ENCODE measurements around the gene NMT2.
"Not testable (repeated sequence)": the region's sequence is repeated elsewhere in the genome, so short reads cannot be mapped to it uniquely, and the experiment has no call there.

Gene NMT2

GRCh38 chr10:15168291-15168785, at the start of gene NMT2:
TSS of gene NMT2 (minus strand) at chr10:15168693. CDS start at chr10:15168612, 81 bp downstream.
- DNase-seq: peak; percentile 58

- DNase-seq: no peak
Observed at GRCh38 chr10:15216700-15217099, 48.2 kb upstream of the NMT2 start.

- DNase-seq: no peak
Observed at GRCh38 chr10:15214237-15214636, 45.7 kb upstream of the NMT2 start.

GRCh38 chr10:15213461-15213861, 45.0 kb upstream of the NMT2 start:
- DNase-seq: no peak

- no peak for DNase-seq
Observed at GRCh38 chr10:15211464-15211979, 43.0 kb upstream of the NMT2 start.

GRCh38 chr10:15210521-15210920, 42.0 kb upstream of the NMT2 start:
- no peak for DNase-seq

GRCh38 chr10:15209827-15210509, 41.5 kb upstream of the NMT2 start:
- DNase-seq: peak; percentile 49

- DNase-seq: no peak
Observed at GRCh38 chr10:15208221-15208620, 39.7 kb upstream of the NMT2 start.

- not testable (repeated sequence) for DNase-seq
Observed at GRCh38 chr10:15207410-15207809, 38.9 kb upstream of the NMT2 start.

GRCh38 chr10:15202639-15203038, 34.1 kb upstream of the NMT2 start:
- DNase-seq: no peak

- DNase-seq: not testable (repeated sequence)
Observed at GRCh38 chr10:15202301-15202621, 33.8 kb upstream of the NMT2 start.

GRCh38 chr10:15201589-15202300, 33.3 kb upstream of the NMT2 start:
- DNase-seq: no peak

GRCh38 chr10:15200626-15201025, 32.1 kb upstream of the NMT2 start:
- no peak for DNase-seq

- DNase-seq: no peak
Observed at GRCh38 chr10:15197911-15198310, 29.4 kb upstream of the NMT2 start.

GRCh38 chr10:15197276-15197675, 28.8 kb upstream of the NMT2 start:
- DNase-seq: no peak

- no peak for DNase-seq
Observed at GRCh38 chr10:15196021-15196834, 27.7 kb upstream of the NMT2 start.

- DNase-seq: no peak
Observed at GRCh38 chr10:15189133-15189885, 20.8 kb upstream of the NMT2 start.

GRCh38 chr10:15188603-15189002, 20.1 kb upstream of the NMT2 start:
- DNase-seq: no peak

- no peak for DNase-seq
Observed at GRCh38 chr10:15183689-15184481, 15.4 kb upstream of the NMT2 start.

- no peak for DNase-seq
Observed at GRCh38 chr10:15182540-15183207, 14.2 kb upstream of the NMT2 start.

GRCh38 chr10:15181576-15182156, 13.2 kb upstream of the NMT2 start:
- DNase-seq: no peak

Data from NCI-H748 treated with DMSO at 0.1 percent for 48 hours (cell line).